ENCODE results near the gene TRAF3.

The TRAF3 gene

DNA sequence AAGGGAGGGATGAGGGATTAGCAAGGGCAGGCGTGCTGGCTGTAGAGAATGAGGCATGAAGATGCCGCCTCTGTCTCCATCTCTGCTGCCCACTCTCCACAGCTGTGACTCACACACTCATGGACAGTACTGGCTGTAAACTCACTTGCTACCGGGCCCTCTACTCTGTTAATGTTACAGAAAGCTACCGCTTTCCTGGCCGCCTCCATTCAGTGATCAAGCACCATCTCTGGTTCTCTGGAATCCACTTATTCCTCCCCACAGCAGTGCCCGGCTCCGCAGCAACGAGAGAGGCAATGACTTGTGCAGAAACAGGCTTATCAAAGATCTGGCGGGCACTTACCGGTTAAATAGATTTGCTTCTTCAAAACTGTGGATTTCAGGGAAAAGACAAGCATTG is 180.0 kb downstream of the TRAF3 start:
- no peak for DNase-seq (ENCODE audit: low spot score)

DNA sequence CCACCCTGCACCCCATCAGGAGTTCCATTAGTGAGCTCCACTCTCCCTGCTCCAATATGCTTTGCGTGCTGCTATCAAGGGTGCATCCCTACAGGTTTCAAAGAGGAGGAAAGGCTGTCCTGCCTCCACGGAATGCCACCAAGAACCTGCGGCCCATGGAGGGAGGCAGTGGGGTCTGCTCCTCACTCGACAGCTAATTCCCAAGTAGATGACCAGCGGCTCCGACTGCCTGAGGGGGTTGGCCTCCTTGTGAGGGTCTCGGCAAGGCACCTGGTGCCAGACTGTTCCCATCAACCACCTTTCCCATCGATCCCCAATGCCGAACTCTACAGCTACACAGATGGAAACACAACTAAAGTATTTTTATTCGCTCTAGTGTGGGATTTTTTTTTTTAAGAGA is 181.2 kb downstream of the TRAF3 start:
- no peak for DNase-seq (ENCODE audit: low spot score)

Data from HuH-7.5 (cell line).